Astrocyte of the cerebellum (primary cell): ENCODE data around the gene PAN3.

ENCODE experiments used
- DNase-seq: peaks from one replicate; pipeline ENCODE4 v3.0.0-alpha.2; 2011; ENCODE audit warnings: low read depth
- H3K4me3 ChIP-seq: 2 replicates; pipeline ENCODE4 v1.5.1; 2011; ENCODE audit warnings: mild to moderate bottlenecking, low read depth, low read length, moderate library complexity
- in situ Hi-C: cut with HindIII; loops from 2 replicates; pipeline ENCODE4 v1.10.0; 2017; ENCODE audit warnings: low sequenced_read_pairs
- TF ChIP-seq, protein P1 (sequence below): IDR thresholded peaks from 2 replicates; pipeline ENCODE4 v1.5.1; 2012; ENCODE audit warnings: low read length, low read depth, moderate library complexity, mild to moderate bottlenecking; ENCODE audit errors: missing control alignments

PAN3 gene

DNA sequence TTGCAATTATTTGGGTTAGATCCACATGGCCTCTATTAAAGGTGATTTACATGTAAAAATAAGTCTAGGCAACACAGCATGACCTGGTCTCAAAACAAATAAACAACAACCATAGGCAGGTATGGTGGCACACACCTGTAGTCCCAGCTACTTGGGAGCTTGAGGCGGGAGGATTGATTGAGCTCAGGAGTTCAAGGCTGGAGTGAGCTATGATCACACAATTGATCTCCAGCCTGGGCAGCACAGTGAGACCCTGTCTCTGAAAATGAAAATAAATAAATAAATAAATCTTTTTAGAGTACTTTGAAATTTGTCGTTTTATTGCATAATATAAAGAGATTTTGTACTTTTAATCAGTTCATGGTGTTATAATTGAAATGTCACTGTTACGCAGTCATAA, 93.3 kb downstream of the PAN3 start:
- DNase-seq: no peak
- TF ChIP-seq, protein P1, sequence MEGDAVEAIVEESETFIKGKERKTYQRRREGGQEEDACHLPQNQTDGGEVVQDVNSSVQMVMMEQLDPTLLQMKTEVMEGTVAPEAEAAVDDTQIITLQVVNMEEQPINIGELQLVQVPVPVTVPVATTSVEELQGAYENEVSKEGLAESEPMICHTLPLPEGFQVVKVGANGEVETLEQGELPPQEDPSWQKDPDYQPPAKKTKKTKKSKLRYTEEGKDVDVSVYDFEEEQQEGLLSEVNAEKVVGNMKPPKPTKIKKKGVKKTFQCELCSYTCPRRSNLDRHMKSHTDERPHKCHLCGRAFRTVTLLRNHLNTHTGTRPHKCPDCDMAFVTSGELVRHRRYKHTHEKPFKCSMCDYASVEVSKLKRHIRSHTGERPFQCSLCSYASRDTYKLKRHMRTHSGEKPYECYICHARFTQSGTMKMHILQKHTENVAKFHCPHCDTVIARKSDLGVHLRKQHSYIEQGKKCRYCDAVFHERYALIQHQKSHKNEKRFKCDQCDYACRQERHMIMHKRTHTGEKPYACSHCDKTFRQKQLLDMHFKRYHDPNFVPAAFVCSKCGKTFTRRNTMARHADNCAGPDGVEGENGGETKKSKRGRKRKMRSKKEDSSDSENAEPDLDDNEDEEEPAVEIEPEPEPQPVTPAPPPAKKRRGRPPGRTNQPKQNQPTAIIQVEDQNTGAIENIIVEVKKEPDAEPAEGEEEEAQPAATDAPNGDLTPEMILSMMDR: no peak
- no peak overlapping the region for H3K4me3 ChIP-seq
- in situ Hi-C loops: no loop called here

DNA sequence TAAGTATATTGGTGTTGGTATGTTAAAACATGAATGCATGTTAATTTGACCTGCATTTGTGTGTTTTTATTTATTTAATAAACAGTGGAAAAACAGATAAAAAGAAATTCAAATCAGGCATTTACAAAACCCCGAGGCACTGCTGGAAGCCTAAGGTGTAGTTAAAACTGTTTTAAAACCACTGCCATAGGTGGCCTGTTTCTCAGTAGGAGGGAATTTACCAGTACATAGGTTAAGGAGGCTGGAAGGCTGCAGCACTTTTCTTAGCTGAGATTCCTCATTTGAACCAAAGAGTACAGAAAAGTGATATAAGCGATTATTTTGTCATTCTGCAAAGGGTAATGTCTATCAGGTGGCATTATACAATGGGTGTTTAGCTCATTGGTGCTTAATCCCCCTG, 99.6 kb downstream of the PAN3 start:
- no peak overlapping the region for H3K4me3 ChIP-seq
- in situ Hi-C loops: no loop called here
- TF ChIP-seq, protein P1: no peak
- no peak for DNase-seq

DNA sequence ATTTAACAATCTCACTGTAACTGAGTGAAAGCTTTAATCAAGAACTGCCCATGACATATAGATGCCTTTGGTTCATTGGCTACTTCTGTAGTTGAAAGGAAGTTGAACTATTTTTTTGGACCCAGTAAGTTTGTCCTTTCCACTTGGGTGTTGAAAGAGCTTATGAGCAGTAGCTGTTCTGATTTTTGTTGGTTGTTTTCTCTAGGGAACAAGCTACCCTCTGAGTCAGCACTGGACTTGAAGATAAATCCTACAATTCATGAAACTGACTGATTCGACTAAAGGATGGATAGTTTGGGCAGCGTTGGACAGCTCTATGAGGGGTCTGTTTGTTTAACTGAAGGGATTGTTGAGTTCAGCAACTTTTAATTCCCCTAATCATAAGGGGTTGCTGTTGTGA, 101.0 kb downstream of the PAN3 start:
- TF ChIP-seq, protein P1: no peak
- in situ Hi-C loops: no loop called here
- no peak overlapping the region for H3K4me3 ChIP-seq
- DNase-seq: no peak

DNA sequence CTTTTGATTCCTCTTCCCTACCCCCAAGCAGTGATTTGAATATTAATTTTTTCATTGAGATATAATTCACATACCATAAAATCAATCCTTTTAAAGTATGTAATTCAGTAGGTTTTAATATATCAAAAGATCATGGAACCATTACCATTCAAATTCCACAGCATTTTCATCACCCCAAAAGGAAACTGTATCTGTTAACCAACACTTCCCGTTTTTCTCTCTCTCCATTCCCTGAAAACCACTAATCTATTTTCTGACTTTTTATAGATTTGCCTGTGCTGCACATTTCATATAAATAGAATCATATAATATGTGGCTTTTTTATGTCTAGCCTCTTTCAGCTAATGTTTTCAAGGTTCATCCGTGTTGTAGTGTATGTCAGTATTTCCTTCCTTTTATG, 107.1 kb downstream of the PAN3 start:
- in situ Hi-C loops: no loop called here
- TF ChIP-seq, protein P1: no peak
- no peak for DNase-seq
- H3K4me3 ChIP-seq: no peak overlapping the region

DNA sequence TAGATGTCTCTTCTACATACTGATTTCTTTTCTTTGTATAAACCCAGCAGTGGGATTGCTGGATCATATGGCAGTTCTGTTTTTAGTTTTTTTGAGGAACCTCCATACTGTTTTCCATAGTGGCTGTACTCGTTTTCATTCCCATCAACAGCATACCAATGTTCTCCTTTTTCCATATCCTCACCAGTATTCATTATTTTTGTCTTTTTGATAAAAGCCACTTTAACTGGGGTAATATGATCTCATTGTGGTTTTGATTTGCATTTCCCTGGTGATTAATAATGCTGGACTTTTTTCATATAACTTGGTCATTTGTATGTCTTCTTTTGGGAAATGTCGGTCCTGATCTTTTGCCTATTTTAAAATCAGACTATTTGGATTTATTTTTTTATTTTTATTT, 108.5 kb downstream of the PAN3 start:
- no peak overlapping the region for H3K4me3 ChIP-seq
- TF ChIP-seq, protein P1: no peak
- DNase-seq: no peak
- in situ Hi-C loops: no loop called here

DNA sequence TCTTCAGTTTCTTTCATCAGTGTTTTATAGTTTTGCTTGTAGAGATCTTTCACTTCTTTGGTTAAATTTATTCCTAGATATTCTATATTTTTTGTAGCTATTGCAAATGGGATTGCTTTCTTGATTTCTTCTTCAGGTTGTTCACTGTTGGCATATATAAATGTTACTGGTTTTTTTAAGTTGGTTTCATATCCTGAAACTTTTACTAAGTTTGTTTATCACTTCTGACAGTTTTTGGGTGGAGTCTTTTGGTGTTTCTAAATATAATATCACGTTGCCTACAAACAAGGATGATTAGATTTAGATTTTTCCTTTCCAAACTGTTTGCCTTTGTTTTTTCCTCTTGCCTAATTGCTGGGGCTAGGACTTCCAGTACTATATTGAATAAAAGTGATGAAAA, 109.7 kb downstream of the PAN3 start:
- H3K4me3 ChIP-seq: no peak overlapping the region
- DNase-seq: no peak
- TF ChIP-seq, protein P1: no peak
- in situ Hi-C loops: no loop called here

DNA sequence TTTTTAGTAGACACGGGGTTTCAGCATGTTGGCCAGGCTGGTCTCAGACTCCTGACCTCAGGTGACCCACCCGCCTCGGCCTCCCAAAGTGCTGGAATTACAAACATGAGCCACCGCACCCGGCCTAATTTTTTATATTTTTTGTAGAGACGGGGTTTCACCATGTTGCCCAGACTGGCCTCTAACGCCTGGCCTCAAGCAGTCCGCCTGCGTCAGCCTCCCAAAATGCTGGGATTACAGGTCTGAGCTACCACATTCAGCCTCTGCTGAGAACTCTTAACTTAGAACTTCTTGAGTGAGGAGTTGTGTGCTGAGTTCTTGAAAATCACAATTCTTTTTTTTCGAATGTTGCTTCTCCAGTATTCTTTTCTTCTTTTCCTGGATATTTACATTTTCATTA, 112.2 kb downstream of the PAN3 start:
- DNase-seq: no peak
- TF ChIP-seq, protein P1: no peak
- in situ Hi-C loops: no loop called here
- H3K4me3 ChIP-seq: no peak overlapping the region
